ENCODE results near the gene KRTAP9-1.
"Not testable (repeated sequence)": the region's sequence is repeated elsewhere in the genome, so short reads cannot be mapped to it uniquely, and the experiment has no call there.

DNA sequence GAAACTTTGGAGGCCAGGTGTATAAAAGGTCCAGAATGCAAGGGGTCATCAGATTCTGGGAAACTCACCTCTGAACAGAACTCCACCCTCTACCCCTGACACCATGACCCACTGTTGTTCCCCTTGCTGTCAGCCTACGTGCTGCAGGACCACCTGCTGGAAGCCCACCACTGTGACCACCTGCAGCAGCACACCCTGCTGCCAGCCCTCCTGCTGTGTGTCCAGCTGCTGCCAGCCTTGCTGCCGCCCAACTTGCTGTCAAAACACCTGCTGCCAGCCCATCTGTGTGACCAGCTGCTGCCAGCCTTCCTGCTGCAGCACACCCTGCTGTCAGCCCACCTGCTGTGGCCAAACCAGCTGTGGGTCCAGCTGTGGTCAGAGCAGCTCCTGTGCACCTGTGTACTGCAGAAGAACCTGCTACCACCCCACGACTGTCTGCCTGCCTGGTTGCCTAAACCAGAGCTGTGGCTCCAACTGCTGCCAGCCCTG is 48.3 kb downstream of the KRTAP9-1 start, which contains the start of gene KRTAP9-8:
- not testable (repeated sequence) for TF ChIP-seq CTCF (IDR thresholded peaks at IDR 0.05; ENCODE audit: low read depth, low read length, missing input control); ZBTB33 (IDR thresholded peaks at IDR 0.05); FOXA2 (IDR thresholded peaks at IDR 0.05); RAD21 (IDR thresholded peaks at IDR 0.05)
- TF ChIP-seq, protein P1, sequence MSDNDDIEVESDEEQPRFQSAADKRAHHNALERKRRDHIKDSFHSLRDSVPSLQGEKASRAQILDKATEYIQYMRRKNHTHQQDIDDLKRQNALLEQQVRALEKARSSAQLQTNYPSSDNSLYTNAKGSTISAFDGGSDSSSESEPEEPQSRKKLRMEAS (IDR thresholded peaks at IDR 0.05): not testable (repeated sequence)
